Heart left ventricle (tissue), 16 donors: Measurements from ENCODE around the gene ELF4. TPM values are rescaled to one million over a fixed set of nuclear protein-coding genes. Genes with fewer than 3 reads are reported as not detected.

Experiments used
- ATAC-seq, 4 donors: fragments of 200-7000 bp; cut with Tn5 transposase; one replicate each; pipeline ENCODE4 v1.9.1; 2020 to 2022; ENCODE audit warnings: moderate library complexity in 4 of 4, mild to moderate bottlenecking in 3 of 4, moderate number of reproducible peaks in 1 of 4
- DNase-seq, 5 donors: peaks; one replicate each; pipeline ENCODE4 v3.0.0-alpha.2; 2020
- H3K27ac ChIP-seq, 12 donors: fragments of 200-600 bp; sonication (generic) in 4 of 12; one replicate each; pipeline versions ENCODE4 v1.5.0 to v1.8.0; 2016 to 2022; ENCODE audit warnings: mild to moderate bottlenecking in 2 of 12
- H3K27me3 ChIP-seq, 9 donors: fragments of 200-600 bp; sonication (generic) in 2 of 9; one replicate each; pipeline versions ENCODE4 v1.5.1 to v1.8.0; 2016 to 2022; ENCODE audit warnings: mild to moderate bottlenecking in 3 of 9
- H3K36me3 ChIP-seq, 9 donors: fragments of 200-600 bp; sonication (generic) in 2 of 9; one replicate each; pipeline versions ENCODE4 v1.5.0 to v1.8.0; 2018 to 2022; ENCODE audit warnings: mild to moderate bottlenecking in 2 of 9
- H3K4me1 ChIP-seq, 12 donors: fragments of 200-600 bp; sonication (generic) in 4 of 12; one replicate each; pipeline versions ENCODE4 v1.5.0 to v1.8.0; 2016 to 2022; ENCODE audit warnings: mild to moderate bottlenecking in 3 of 12
- H3K4me3 ChIP-seq, 12 donors: fragments of 200-600 bp; sonication (generic) in 4 of 12; one replicate each; pipeline versions ENCODE4 v1.5.0 to v1.8.0; 2017 to 2022; ENCODE audit warnings: mild to moderate bottlenecking in 9 of 12, moderate library complexity in 4 of 12
- H3K9me3 ChIP-seq, 12 donors: fragments of 200-600 bp; sonication (generic) in 4 of 12; one replicate each; pipeline versions ENCODE4 v1.5.0 to v1.8.0; 2016 to 2022; ENCODE audit warnings: mild to moderate bottlenecking in 1 of 12
- CTCF ChIP-seq, 12 donors: fragments of 200-600 bp; sonication (generic) in 4 of 12; IDR thresholded peaks; one replicate each; pipeline versions ENCODE4 v1.5.0 to v1.8.0; 2018 to 2022; ENCODE audit warnings: antibody characterized with exemption in 12 of 12, mild to moderate bottlenecking in 5 of 12
- POLR2A ChIP-seq, 2 donors: fragments of 450-650 bp; IDR thresholded peaks; one replicate each; pipeline ENCODE4 v1.6.1; 2017; ENCODE audit warnings: antibody characterized with exemption in 2 of 2, mild to moderate bottlenecking in 2 of 2, moderate library complexity in 2 of 2
- WGBS, 4 donors: extraction: QIAGEN DNeasy Blood & Tissue Kit in 2 of 4; methylation state at CpG; one replicate each; pipeline versions ENCODE4 v1.1.5 to v1.1.7; 2013 to 2018; 5-methylcytosine and 5-hydroxymethylcytosine counted together
- intact Hi-C, 10 donors: fragments of 100-400 bp; cut with DNase I; formaldehyde crosslinking; loops; one replicate each; pipeline versions ENCODE4 v1.11.1 to v1.14.2; 2022
- polyA plus RNA-seq, 2 donors: library from polyadenylated mRNA; stranded (reverse); fragments of 200-250 nt; gene quantifications; one replicate each; pipeline ENCODE4 v1.2.3, GENCODE V29; 2013
- total RNA-seq, 9 donors: library from RNA; depleted of rRNA in 2 of 9; stranded (reverse); fragments of >200 nt in 2 of 9; fragmentation: NEBNext Ultra II Directional in 3 of 9; extraction: Animal tissue kit (Norgen Biotek cat#: 25700) in 3 of 9; gene quantifications; one replicate each; pipeline versions ENCODE4 v1.1.0 to v1.2.4, GENCODE V29; 2016 to 2023
- donor health status: ischemic (EF 13 %, LVEDD 7.1; RV severe dilation, severe dysfunction).
- donor health status: healthy with polysubstance abuse.
- donor health status: DM: no; HTN: yes; CAD: no.
- donor health status: DM: no; HTN: no; CAD: no.
- donor health status: ischemic (EF 25% LVEDD 6.9; RV normal size, moderate dysfunction).
- donor health status: ischemic (EF 25% LVEDD 5.7; RV mildly dilated, moderate dysfunction).
- donor health status: healthy.
- donor health status: DM: yes; HTN: yes; CAD: no.
- donor health status: ischemic (EF 35%, LVEDD 5.7; RV mildly dilated, moderate dysfunction).
- donor health status: nonischemic (EF 11% LVEDD 7.7; RV severe dilation, severe dysfunction).
- donor health status: DM: yes; HTN: yes; CAD: no.
- donor health status: PGD.
- donor health status: ischemic (EF 29% LVEDD 5.4; RV normal size, mild dysfunction).
- donor health status: nonischemic (EF 23%, LVEDD 6.1; RV moderate dilation, normal function).

Gene ELF4
- total and polyA plus RNA-seq, 11 donors: 1.3 to 13.7 (median 3.2) TPM

DNA sequence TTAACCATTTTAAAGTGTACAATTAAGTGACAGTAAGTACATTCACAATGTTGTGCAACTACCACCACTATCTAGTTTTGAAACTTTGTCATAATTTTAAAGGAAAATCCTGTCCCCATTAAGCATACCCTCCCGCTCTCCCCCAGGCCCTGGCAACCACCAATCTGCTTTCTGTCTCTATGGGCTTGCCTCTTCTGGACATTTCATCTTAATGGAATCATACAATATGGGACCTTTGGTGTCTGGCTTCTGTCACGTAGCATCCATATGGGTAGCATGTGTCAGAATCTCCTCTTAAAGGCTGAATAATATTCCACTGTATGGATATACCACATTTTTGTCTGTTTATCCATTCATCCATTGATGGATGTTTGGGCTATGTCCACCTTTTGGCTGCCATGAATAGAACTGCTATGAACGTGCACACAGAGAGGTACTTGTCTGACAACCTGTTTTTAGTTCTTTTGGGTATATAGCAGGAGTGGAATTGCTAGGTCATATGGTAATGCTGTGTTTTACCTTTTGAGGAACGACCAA, 61.5 kb downstream of the ELF4 start:
- Histone ChIP-seq H3K9me3 (peaks cover 0 to 4% (median 0%) of the 10 kb centered on the region in 12 donors), H3K27me3 (no peaks in the 10 kb centered on the region), H3K27ac (no peak overlapping the region), H3K36me3 (peaks cover 0 to 75% (median 54%) of the 10 kb centered on the region in 9 donors), H3K4me3 (no peak overlapping the region), H3K4me1 (no peaks in the 10 kb centered on the region)
- ATAC-seq (no peak), DNase-seq (no peak)
- intact Hi-C loops: no loop called here
- TF ChIP-seq CTCF (IDR thresholded peaks at IDR 0.05) (no peak), POLR2A (IDR thresholded peaks at IDR 0.05) (no peak)
- WGBS, 4 donors: 73 to 97% (median 90%) methylated on average over 4 of the region's 4 CpGs

DNA sequence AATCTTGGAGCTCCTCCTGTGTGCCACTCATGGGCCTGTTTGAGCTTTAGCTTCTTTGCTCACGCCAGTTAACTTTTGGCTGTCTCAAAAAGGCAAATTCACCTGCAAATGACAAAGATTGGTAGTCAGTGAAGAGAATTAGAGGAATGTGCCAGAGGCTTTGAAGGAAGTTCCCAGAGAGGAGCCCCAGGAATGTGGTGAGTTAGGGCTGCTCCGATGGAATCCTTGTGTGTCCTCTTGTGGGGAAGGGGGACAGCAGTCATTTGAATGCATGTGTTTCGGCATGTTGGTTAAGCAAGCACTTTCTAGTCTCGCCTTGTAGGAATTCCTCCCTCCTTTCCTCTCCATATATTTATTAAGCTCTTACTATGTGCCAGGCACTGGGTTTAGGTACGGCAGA, 62.9 kb downstream of the ELF4 start:
- WGBS, 4 donors: 84 to 98% (median 93%) methylated on average over 5 of the region's 5 CpGs
- no peak for DNase-seq
- intact Hi-C loops: no loop called here
- H3K9me3 ChIP-seq: peaks cover 0 to 4% (median 0%) of the 10 kb centered on the region in 12 donors
- no peak overlapping the region for H3K4me3 ChIP-seq
- H3K4me1 ChIP-seq: no peaks in the 10 kb centered on the region
- no peak overlapping the region for H3K27ac ChIP-seq
- H3K27me3 ChIP-seq: no peaks in the 10 kb centered on the region
- TF ChIP-seq POLR2A (IDR thresholded peaks at IDR 0.05): no peak
- no peak for TF ChIP-seq CTCF (IDR thresholded peaks at IDR 0.05)
- no peak for ATAC-seq
- H3K36me3 ChIP-seq: peaks cover 0 to 67% (median 49%) of the 10 kb centered on the region in 9 donors

DNA sequence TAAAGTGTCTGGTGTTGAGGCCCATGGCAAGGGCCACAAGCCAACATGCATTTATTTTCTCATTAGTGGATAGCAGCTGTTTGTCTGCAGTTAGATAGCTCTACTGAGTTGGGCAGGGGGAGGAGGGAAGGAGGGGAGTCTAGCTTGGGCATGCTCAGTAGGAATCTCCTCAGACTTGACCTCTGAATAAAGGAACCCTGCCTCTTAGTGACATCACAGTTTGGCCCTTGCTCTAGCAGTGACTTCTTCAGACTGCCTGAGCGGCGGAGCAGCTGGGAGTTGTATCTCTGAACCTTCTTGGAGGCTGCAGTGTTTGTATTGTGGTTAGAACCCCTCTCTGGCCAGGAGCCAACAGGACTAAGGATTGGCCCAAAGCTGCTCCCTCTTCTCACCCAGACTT, 70.5 kb downstream of the ELF4 start:
- no peaks in the 10 kb centered on the region for H3K4me1 ChIP-seq
- no peaks in the 10 kb centered on the region for H3K27me3 ChIP-seq
- no peak overlapping the region for H3K27ac ChIP-seq
- TF ChIP-seq CTCF (IDR thresholded peaks at IDR 0.05): no peak
- TF ChIP-seq POLR2A (IDR thresholded peaks at IDR 0.05): no peak
- no peak overlapping the region for H3K4me3 ChIP-seq
- ATAC-seq (peak in 3 of 4 donors; percentile 39 to 75 (median 65)), DNase-seq (peak in 4 of 5 donors; percentile 16 to 54 (median 34))
- H3K36me3 ChIP-seq: peaks cover 0 to 73% (median 50%) of the 10 kb centered on the region in 9 donors
- no peaks in the 10 kb centered on the region for H3K9me3 ChIP-seq
- 55 to 100% (median 78%) methylated on average over 2 of the region's 2 CpGs for whole genome bisulfite sequencing, 4 donors
- intact Hi-C loops: no loop called here

- WGBS, 4 donors: 66 to 91% (median 81%) methylated on average over 5 to 7 of the region's 7 CpGs
- ATAC-seq (no peak), DNase-seq (no peak)
- Histone ChIP-seq H3K9me3 (no peaks in the 10 kb centered on the region), H3K27ac (no peak overlapping the region), H3K27me3 (no peaks in the 10 kb centered on the region), H3K36me3 (peaks cover 0 to 73% (median 54%) of the 10 kb centered on the region in 9 donors), H3K4me1 (no peaks in the 10 kb centered on the region), H3K4me3 (no peak overlapping the region)
- intact Hi-C loops: no loop called here
- TF ChIP-seq CTCF (IDR thresholded peaks at IDR 0.05) (no peak), POLR2A (IDR thresholded peaks at IDR 0.05) (no peak)
These were observed 76.1 kb downstream of the ELF4 start for GRCh38 chrX:130034178-130034577.
